Activated naive CD8-positive, alpha-beta T cell treated with anti-CD3 and anti-CD28 coated beads, Interleukin-2, amount 10 ng/mL, durations not matched to agents 7 days and 5 days (primary cell): ENCODE results near the gene SBSN. TPM values are rescaled to one million over a fixed set of nuclear protein-coding genes. Genes with fewer than 3 reads are reported as not detected.

Experiments used
- ATAC-seq: fragments of 150-1000 bp; cut with Tn5 transposase; one replicate; pipeline ENCODE4 v1.10.0; 2021; ENCODE audit warnings: low read depth, moderate library complexity
- POLR2A ChIA-PET: fragments of 350-600 bp; sonication (Branson Sonifier 250); formaldehyde crosslinking; loops from one replicate; lab custom pipeline; 2021; ENCODE audit warnings: antibody characterized with exemption; lab: Charles Lee
- DNase-seq: peaks from one replicate; pipeline ENCODE4 v3.0.0; 2021
- H3K27ac Mint-ChIP-seq: one replicate; pipeline ENCODE4 v1.8.0; 2022; ENCODE audit warnings: mild to moderate bottlenecking, mixed read lengths
- H3K27me3 Mint-ChIP-seq: one replicate; pipeline ENCODE4 v1.8.0; 2022; ENCODE audit warnings: mild to moderate bottlenecking, moderate library complexity, mixed read lengths
- H3K36me3 Mint-ChIP-seq: one replicate; pipeline ENCODE4 v1.8.0; 2021; ENCODE audit warnings: mild to moderate bottlenecking, mixed read lengths
- H3K4me1 Mint-ChIP-seq: one replicate; pipeline ENCODE4 v1.8.0; 2021; ENCODE audit warnings: mixed read lengths
- H3K4me3 Mint-ChIP-seq: one replicate; pipeline ENCODE4 v1.8.0; 2022; ENCODE audit warnings: mild to moderate bottlenecking, moderate library complexity, mixed read lengths
- H3K9me3 Mint-ChIP-seq: one replicate; pipeline ENCODE4 v1.8.0; 2021; ENCODE audit warnings: mixed read lengths
- total RNA-seq, 2 experiments: library from RNA; stranded (reverse); gene quantifications; one replicate each; pipeline ENCODE4 v1.2.3, GENCODE V29; 2021

SBSN gene
- total RNA-seq, 2 experiments from 2014 or later, result not detected

- POLR2A ChIA-PET, result no interaction called here
- H3K4me1 Mint-ChIP-seq, result peaks cover 3% of the 10 kb centered on the region
- ATAC-seq (no peak), DNase-seq (no peak)
- H3K4me3 Mint-ChIP-seq, result no peak overlapping the region
- no peaks in the 10 kb centered on the region for H3K9me3 Mint-ChIP-seq
- H3K27ac Mint-ChIP-seq, result no peak overlapping the region
- H3K36me3 Mint-ChIP-seq, result no peaks in the 10 kb centered on the region
- peaks cover 6% of the 10 kb centered on the region for H3K27me3 Mint-ChIP-seq
Measured at GRCh38 chr19:35500611-35501010, 27.5 kb downstream of the SBSN start.

GRCh38 chr19:35498984-35499527 lies 29.1 kb downstream of the SBSN start:
- POLR2A ChIA-PET, result no interaction called here
- H3K27ac Mint-ChIP-seq, result no peak overlapping the region
- H3K9me3 Mint-ChIP-seq, result no peaks in the 10 kb centered on the region
- H3K27me3 Mint-ChIP-seq, result peaks cover 8% of the 10 kb centered on the region
- no peak for DNase-seq
- no peak overlapping the region for H3K4me3 Mint-ChIP-seq
- no peak for ATAC-seq
- no peaks in the 10 kb centered on the region for H3K36me3 Mint-ChIP-seq
- peaks cover 5% of the 10 kb centered on the region for H3K4me1 Mint-ChIP-seq

- Mint-ChIP-seq H3K27ac (no peak overlapping the region), H3K4me1 (peaks cover 5% of the 10 kb centered on the region), H3K36me3 (no peaks in the 10 kb centered on the region), H3K4me3 (no peak overlapping the region), H3K9me3 (no peaks in the 10 kb centered on the region), H3K27me3 (peaks cover 15% of the 10 kb centered on the region)
- DNase-seq (no peak), ATAC-seq (no peak)
- POLR2A ChIA-PET, result no interaction called here
Measured at GRCh38 chr19:35498220-35498619, 29.9 kb downstream of the SBSN start.

- no peak overlapping the region for H3K27ac Mint-ChIP-seq
- H3K9me3 Mint-ChIP-seq, result no peaks in the 10 kb centered on the region
- POLR2A ChIA-PET, result no interaction called here
- no peak overlapping the region for H3K4me3 Mint-ChIP-seq
- ATAC-seq (no peak), DNase-seq (no peak)
- H3K36me3 Mint-ChIP-seq, result no peaks in the 10 kb centered on the region
- H3K4me1 Mint-ChIP-seq, result peaks cover 5% of the 10 kb centered on the region
- peaks cover 19% of the 10 kb centered on the region for H3K27me3 Mint-ChIP-seq
Measured at GRCh38 chr19:35497406-35497805, 30.7 kb downstream of the SBSN start.

GRCh38 chr19:35495107-35496064 lies 32.7 kb downstream of the SBSN start:
- Mint-ChIP-seq H3K4me1 (peaks cover 2% of the 10 kb centered on the region), H3K9me3 (no peaks in the 10 kb centered on the region), H3K27ac (no peak overlapping the region), H3K27me3 (peaks cover 19% of the 10 kb centered on the region), H3K4me3 (peak overlapping the region; percentile 37), H3K36me3 (no peaks in the 10 kb centered on the region)
- ATAC-seq, result peak; percentile 85
- POLR2A ChIA-PET, result interaction anchor here (0.6 kb wide), 1 partner anchor 415 kb away, joined by 3 read pairs; no protein-coding TSS in a partner anchor
- DNase-seq, result peak; percentile 73

GRCh38 chr19:35493971-35494370 lies 34.1 kb downstream of the SBSN start:
- no peak overlapping the region for H3K27ac Mint-ChIP-seq
- no peak for ATAC-seq
- H3K27me3 Mint-ChIP-seq, result peaks cover 17% of the 10 kb centered on the region
- peaks cover 2% of the 10 kb centered on the region for H3K4me1 Mint-ChIP-seq
- H3K36me3 Mint-ChIP-seq, result no peaks in the 10 kb centered on the region
- H3K9me3 Mint-ChIP-seq, result no peaks in the 10 kb centered on the region
- H3K4me3 Mint-ChIP-seq, result no peak overlapping the region
- no peak for DNase-seq
- POLR2A ChIA-PET, result no interaction called here

- peaks cover 2% of the 10 kb centered on the region for H3K4me1 Mint-ChIP-seq
- POLR2A ChIA-PET, result no interaction called here
- H3K4me3 Mint-ChIP-seq, result no peak overlapping the region
- peaks cover 20% of the 10 kb centered on the region for H3K27me3 Mint-ChIP-seq
- no peaks in the 10 kb centered on the region for H3K9me3 Mint-ChIP-seq
- no peak for ATAC-seq
- no peaks in the 10 kb centered on the region for H3K36me3 Mint-ChIP-seq
- no peak for DNase-seq
- H3K27ac Mint-ChIP-seq, result no peak overlapping the region
Measured at GRCh38 chr19:35491836-35492360, 36.2 kb downstream of the SBSN start.

GRCh38 chr19:35490364-35490763 lies 37.7 kb downstream of the SBSN start, which contains the start of gene KRTDAP:
KRTDAP (minus strand) TSS chr19:35490464; CDS start chr19:35490442, 22 bp downstream.
- H3K9me3 Mint-ChIP-seq, result no peaks in the 10 kb centered on the region
- H3K36me3 Mint-ChIP-seq, result no peaks in the 10 kb centered on the region
- no peak within 1 kb of the TSS for H3K4me3 Mint-ChIP-seq
- POLR2A ChIA-PET, result no interaction called here
- peaks cover 26% of the 10 kb centered on the region for H3K27me3 Mint-ChIP-seq
- DNase-seq (no peak), ATAC-seq (no peak)
- H3K27ac Mint-ChIP-seq, result no peak within 1 kb of the TSS
- peaks cover 2% of the 10 kb centered on the region for H3K4me1 Mint-ChIP-seq

GRCh38 chr19:35488677-35489076 lies 39.4 kb downstream of the SBSN start:
- Mint-ChIP-seq H3K4me3 (no peak overlapping the region), H3K9me3 (no peaks in the 10 kb centered on the region), H3K4me1 (peaks cover 2% of the 10 kb centered on the region), H3K36me3 (no peaks in the 10 kb centered on the region), H3K27ac (no peak overlapping the region), H3K27me3 (peaks cover 21% of the 10 kb centered on the region)
- POLR2A ChIA-PET, result no interaction called here
- ATAC-seq, result no peak
- DNase-seq, result no peak

- DNase-seq (no peak), ATAC-seq (no peak)
- peaks cover 2% of the 10 kb centered on the region for H3K4me1 Mint-ChIP-seq
- no peaks in the 10 kb centered on the region for H3K36me3 Mint-ChIP-seq
- no peak overlapping the region for H3K27ac Mint-ChIP-seq
- H3K27me3 Mint-ChIP-seq, result peaks cover 15% of the 10 kb centered on the region
- POLR2A ChIA-PET, result no interaction called here
- H3K4me3 Mint-ChIP-seq, result no peak overlapping the region
- no peaks in the 10 kb centered on the region for H3K9me3 Mint-ChIP-seq
Measured at GRCh38 chr19:35487656-35488182, 40.4 kb downstream of the SBSN start.

GRCh38 chr19:35486268-35486708 lies 41.8 kb downstream of the SBSN start:
- Mint-ChIP-seq H3K4me3 (no peak overlapping the region), H3K9me3 (no peaks in the 10 kb centered on the region), H3K27me3 (peaks cover 16% of the 10 kb centered on the region), H3K27ac (no peak overlapping the region), H3K36me3 (no peaks in the 10 kb centered on the region), H3K4me1 (peaks cover 2% of the 10 kb centered on the region)
- ATAC-seq, result no peak
- DNase-seq, result no peak
- POLR2A ChIA-PET, result no interaction called here

GRCh38 chr19:35484252-35485036 lies 43.7 kb downstream of the SBSN start:
- H3K27me3 Mint-ChIP-seq, result peaks cover 14% of the 10 kb centered on the region
- no peaks in the 10 kb centered on the region for H3K9me3 Mint-ChIP-seq
- POLR2A ChIA-PET, result no interaction called here
- no peak for DNase-seq
- H3K4me3 Mint-ChIP-seq, result no peak overlapping the region
- no peak overlapping the region for H3K27ac Mint-ChIP-seq
- H3K36me3 Mint-ChIP-seq, result no peaks in the 10 kb centered on the region
- peaks cover 2% of the 10 kb centered on the region for H3K4me1 Mint-ChIP-seq
- ATAC-seq, result no peak

- POLR2A ChIA-PET, result no interaction called here
- no peaks in the 10 kb centered on the region for H3K36me3 Mint-ChIP-seq
- H3K4me1 Mint-ChIP-seq, result peaks cover 2% of the 10 kb centered on the region
- peaks cover 14% of the 10 kb centered on the region for H3K27me3 Mint-ChIP-seq
- no peak for DNase-seq
- ATAC-seq, result no peak
- H3K9me3 Mint-ChIP-seq, result no peaks in the 10 kb centered on the region
- H3K27ac Mint-ChIP-seq, result no peak overlapping the region
- no peak overlapping the region for H3K4me3 Mint-ChIP-seq
Measured at GRCh38 chr19:35483089-35483488, 45.0 kb downstream of the SBSN start.
